ENCODE measurements around the gene RYR2.

GRCh38 chr1:237050185-237050584 lies 8.2 kb downstream of the RYR2 start:
- TF ChIP-seq CTCF (IDR thresholded peaks at IDR 0.05) (no peak), POLR2A (IDR thresholded peaks at IDR 0.05) (no peak)
